NCI-H446 treated with DMSO at 0.1 percent for 48 hours (cell line): ENCODE measurements around the gene HAVCR2.

Experiments used
- DNase-seq: peaks from one replicate; lab custom pipeline; 2025; lab: John Stamatoyannopoulos, UW

HAVCR2 gene

DNA sequence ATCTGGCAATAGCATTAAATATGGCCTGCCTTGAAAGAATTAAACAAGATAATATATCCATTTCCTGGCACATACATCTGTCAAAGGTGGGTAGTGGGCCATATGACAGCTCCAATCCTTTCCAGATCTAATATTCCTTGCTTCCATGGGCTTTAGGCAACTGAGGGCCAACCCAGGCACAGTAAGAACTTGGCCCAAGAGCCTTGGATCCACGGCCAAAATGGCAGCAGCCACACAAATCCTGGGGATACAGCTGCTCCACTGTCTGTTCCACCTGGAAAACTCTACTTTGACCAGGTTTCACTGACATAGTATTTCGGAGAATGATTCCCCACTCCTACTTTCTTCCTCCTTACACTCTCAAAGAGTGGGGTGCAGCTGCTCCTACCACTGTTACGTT, 63.2 kb downstream of the HAVCR2 start:
- peak; percentile 36 for DNase-seq

DNA sequence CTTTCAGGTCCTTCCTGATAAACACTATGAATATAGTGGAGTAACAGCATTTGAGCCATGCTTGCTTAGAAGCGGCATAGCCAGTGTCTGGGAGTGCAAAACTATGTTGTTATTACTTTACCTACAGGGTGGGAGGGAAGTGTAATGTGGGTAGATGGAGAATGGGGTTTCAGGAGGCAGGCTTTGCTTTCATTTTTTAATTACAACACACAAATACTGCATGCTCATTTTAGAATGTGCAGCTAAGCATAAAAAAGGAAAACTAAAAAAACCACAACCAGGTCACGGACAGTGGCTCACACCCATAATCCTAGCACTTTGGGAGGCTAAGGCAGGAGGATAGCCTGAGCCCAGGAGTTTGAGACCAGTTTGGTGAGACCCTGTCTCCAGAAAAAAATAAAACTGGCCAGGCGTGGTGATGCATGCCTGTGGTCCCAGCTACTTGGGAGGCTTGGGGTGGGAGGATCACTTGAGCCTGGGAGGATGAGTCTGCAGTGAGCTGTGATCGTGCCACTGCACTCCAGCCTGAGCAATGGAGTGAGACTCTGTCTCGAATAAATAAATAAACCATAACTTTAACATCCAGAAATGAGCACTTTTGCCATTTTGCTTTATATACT, 70.2 kb downstream of the HAVCR2 start:
- DNase-seq: no peak
